ACC112 (cell line): ENCODE measurements around the gene CYP39A1.

Experiments
- H2AFZ ChIP-seq: fragments of 200-600 bp; sonication (generic); one replicate; pipeline ENCODE4 v1.6.0; 2017; ENCODE audit warnings: antibody characterized with exemption, low read length; ENCODE audit not compliant: unreplicated experiment
- H3K27ac ChIP-seq: fragments of 200-600 bp; sonication (generic); 2 replicates; pipeline ENCODE4 v1.5.1; 2014; ENCODE audit warnings: low read depth, mild to moderate bottlenecking, antibody characterized with exemption, low read length, moderate library complexity
- H3K27me3 ChIP-seq: fragments of 200-600 bp; sonication (generic); 2 replicates; pipeline ENCODE4 v1.6.1; 2014; ENCODE audit warnings: mild to moderate bottlenecking, antibody characterized with exemption, low read length, moderate library complexity, mixed read lengths; ENCODE audit not compliant: insufficient read depth
- H3K36me3 ChIP-seq: fragments of 200-600 bp; sonication (generic); 2 replicates; pipeline ENCODE4 v1.6.1; 2016; ENCODE audit warnings: mild to moderate bottlenecking, antibody characterized with exemption, low read length, moderate library complexity, mixed read lengths; ENCODE audit not compliant: insufficient read depth
- H3K4me1 ChIP-seq: fragments of 200-600 bp; sonication (generic); one replicate; pipeline ENCODE4 v1.6.1; 2016; ENCODE audit warnings: low read length, mixed read lengths; ENCODE audit not compliant: insufficient read depth, unreplicated experiment, control insufficient read depth
- H3K4me3 ChIP-seq: fragments of 200-600 bp; sonication (generic); 2 replicates; pipeline ENCODE4 v1.5.1; 2014; ENCODE audit warnings: mild to moderate bottlenecking, low read depth, low read length
- H3K79me2 ChIP-seq: fragments of 200-600 bp; sonication (generic); one replicate; pipeline ENCODE4 v1.6.0; 2016; ENCODE audit warnings: low read length; ENCODE audit not compliant: control insufficient read depth, unreplicated experiment, insufficient read depth

The CYP39A1 gene

DNA sequence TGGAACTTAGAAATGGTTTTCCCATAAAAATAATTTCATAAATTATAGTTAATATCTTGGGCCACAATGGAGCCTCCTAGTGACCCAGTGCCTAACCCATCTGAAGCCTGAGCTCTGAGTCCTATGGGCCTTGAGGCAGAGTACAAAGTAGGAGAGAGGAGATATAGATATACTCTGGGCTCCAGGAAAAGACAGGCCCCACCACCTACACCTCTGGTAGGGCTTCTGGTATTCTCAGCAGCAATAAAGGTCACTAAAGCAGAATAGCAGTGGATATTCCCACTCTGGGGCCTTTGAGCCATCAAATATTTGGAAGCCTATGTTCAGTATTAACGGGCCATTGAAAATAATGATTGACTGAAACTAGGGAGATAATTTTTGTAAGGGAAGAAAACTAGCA lies 24.1 kb downstream of the CYP39A1 start:
- H3K4me1 ChIP-seq = no peaks in the 10 kb centered on the region
- no peaks in the 10 kb centered on the region for H3K36me3 ChIP-seq
- H3K27ac ChIP-seq = no peak overlapping the region

DNA sequence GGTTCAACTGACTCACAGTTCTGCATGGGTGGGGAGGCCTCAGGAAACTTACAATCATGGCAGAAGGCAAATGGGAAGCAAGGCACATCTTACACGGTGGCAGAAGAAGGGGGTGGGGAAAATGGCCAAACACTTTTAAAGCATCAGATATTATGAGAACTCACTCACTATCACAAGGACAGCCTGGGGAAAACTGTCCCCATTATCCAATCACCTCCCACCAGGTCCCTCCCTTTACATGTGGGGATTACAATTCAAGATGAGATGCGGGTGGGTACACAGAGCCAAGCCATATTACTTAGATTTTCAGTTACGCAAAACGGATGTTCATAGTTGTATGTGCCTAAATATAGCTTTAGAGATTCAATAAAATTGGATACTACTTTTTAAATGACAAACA lies 25.6 kb downstream of the CYP39A1 start:
- H3K4me1 ChIP-seq = no peaks in the 10 kb centered on the region
- no peak overlapping the region for H2AFZ ChIP-seq
- H3K79me2 ChIP-seq = no peaks in the 10 kb centered on the region
- H3K27ac ChIP-seq = no peak overlapping the region
- H3K4me3 ChIP-seq = no peak overlapping the region
- no peaks in the 10 kb centered on the region for H3K27me3 ChIP-seq
- no peaks in the 10 kb centered on the region for H3K36me3 ChIP-seq

More for the DNA sequence above, 24.1 kb downstream of the CYP39A1 start:
- Histone ChIP-seq H3K4me3 (no peak overlapping the region), H3K27me3 (no peaks in the 10 kb centered on the region), H2AFZ (no peak overlapping the region), H3K79me2 (no peaks in the 10 kb centered on the region)

DNA sequence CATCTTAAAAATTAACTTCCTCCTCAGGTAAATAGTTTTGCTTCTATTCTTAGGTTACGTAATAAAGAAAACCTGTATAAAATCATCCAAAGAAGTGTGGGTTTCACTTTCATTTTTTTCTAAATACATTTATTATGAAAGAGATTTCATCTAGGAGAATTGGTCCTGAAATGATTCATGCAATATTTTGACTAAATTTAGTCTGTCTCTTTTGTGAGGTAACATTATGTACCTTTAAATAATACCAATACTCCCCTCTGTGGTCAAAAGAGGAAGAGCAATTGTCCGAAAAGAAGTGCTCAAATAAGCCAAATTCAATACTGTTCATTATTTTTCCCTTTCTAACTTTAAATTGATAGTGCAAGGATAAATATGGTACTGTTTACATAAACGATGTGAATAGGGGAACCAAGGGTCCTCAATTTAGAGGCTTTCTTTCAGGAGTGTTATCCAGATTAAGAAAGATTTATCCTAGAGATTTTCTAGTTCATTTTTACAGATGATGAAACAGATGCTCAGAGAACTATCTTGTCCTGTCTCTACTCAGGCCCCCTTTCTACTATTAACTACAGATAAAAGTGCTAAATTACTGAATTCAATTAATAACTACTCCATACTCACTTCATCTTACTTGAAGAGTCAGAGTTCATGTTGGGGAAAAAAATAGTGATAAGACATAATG lies 26.2 kb downstream of the CYP39A1 start:
- Histone ChIP-seq H3K4me1 (no peaks in the 10 kb centered on the region), H3K36me3 (no peaks in the 10 kb centered on the region), H3K27ac (no peak overlapping the region), H3K27me3 (no peaks in the 10 kb centered on the region), H3K79me2 (no peaks in the 10 kb centered on the region), H3K4me3 (no peak overlapping the region), H2AFZ (no peak overlapping the region)

DNA sequence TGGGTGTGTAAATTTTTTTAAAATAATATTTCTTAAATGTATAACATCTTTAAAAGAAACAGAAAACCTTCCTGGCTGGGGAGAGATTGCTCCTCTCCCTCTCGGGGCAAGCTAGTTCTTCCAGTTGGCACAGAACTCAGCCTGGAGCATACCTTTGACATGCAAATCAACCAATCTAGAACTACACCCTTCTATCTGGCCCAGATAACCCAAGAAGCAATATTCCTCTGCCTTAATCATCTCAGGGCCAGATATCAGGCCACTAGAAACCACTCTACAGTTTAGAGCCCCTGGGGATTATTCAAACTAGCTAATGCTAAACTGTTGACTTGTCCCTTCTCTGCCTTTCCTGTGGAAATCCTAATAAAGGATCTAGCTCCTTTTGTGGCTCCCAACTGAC lies 33.9 kb downstream of the CYP39A1 start:
- H3K27me3 ChIP-seq = no peaks in the 10 kb centered on the region
- H3K4me3 ChIP-seq = no peak overlapping the region
- no peaks in the 10 kb centered on the region for H3K36me3 ChIP-seq
- H2AFZ ChIP-seq = no peak overlapping the region
- H3K79me2 ChIP-seq = no peaks in the 10 kb centered on the region
- H3K4me1 ChIP-seq = no peaks in the 10 kb centered on the region
- H3K27ac ChIP-seq = no peak overlapping the region

DNA sequence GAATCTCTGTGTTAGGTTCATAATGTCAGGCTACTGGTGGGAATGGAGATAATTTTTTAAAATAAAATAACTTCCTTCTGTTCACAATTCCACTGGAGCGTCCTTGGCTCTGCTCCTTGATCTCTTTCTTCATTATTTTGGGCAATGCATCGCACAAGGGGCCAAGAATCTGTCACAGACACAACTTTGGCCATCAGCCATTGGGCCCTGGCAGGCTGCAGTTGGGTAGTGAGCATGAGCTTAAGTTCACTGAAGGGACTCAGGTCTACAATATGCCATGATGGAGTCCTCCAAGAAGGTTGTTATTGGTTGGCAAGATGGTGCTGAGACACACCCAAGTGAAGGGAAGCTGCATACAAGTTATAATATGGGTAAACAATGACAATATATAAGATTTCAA lies 40.0 kb downstream of the CYP39A1 start:
- no peak overlapping the region for H3K4me3 ChIP-seq
- no peak overlapping the region for H3K27ac ChIP-seq
- H3K27me3 ChIP-seq = no peaks in the 10 kb centered on the region
- no peaks in the 10 kb centered on the region for H3K4me1 ChIP-seq
- H3K36me3 ChIP-seq = no peaks in the 10 kb centered on the region
- no peak overlapping the region for H2AFZ ChIP-seq
- H3K79me2 ChIP-seq = no peaks in the 10 kb centered on the region

DNA sequence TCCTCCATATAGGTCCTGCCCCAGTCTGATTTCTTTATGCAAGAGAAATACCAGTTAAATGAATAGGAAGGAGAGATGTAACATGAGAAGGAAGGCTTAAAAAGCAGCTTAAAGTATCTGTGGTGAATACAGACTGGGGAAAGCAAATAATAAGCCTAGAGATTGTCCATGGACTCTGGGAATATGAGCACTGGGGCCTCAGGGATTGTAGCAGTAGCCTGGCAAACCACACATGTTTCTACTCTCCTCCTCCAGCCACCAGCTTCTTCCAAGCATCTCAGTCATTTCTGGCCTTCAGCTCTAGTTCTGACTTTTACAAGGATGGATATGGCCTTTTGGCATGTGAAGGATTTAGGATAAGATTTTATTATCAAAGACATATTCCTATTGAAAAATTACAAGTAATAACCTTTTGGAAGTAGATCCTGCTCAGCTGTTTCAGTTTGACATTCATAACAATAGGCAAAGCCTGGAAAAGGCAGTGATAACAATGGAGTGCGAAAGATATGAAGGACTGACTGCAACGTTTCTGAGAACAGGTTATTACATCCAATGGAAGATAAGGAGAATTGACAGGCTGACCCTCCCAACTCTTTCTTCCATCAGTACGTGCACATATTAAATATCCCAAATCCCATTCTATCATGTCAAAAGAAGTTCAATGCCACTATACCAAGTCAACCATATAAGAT lies 41.6 kb downstream of the CYP39A1 start:
- no peak overlapping the region for H2AFZ ChIP-seq
- H3K36me3 ChIP-seq = no peaks in the 10 kb centered on the region
- H3K79me2 ChIP-seq = no peaks in the 10 kb centered on the region
- H3K4me1 ChIP-seq = no peaks in the 10 kb centered on the region
- no peaks in the 10 kb centered on the region for H3K27me3 ChIP-seq
- H3K27ac ChIP-seq = no peak overlapping the region
- H3K4me3 ChIP-seq = no peak overlapping the region

DNA sequence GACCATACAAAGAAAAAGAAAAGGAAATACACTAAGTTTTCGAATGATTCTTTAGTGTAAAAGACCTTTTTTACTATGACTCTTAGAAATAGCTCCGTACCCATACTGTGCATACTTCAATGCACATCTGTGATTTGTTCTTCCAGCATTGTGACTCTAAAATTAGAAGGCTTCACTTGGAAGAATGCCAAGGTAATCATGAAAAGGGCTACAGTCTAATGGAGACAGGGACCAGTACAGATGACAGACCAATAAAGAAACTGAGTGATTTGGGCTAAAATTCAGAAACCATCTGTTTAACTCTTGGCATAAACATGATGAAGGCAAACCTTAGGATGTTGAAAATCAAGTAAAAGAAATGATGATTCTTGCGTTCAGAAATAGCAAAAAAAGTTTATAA lies 46.3 kb downstream of the CYP39A1 start:
- no peaks in the 10 kb centered on the region for H3K4me1 ChIP-seq
- H3K4me3 ChIP-seq = no peak overlapping the region
- H3K27ac ChIP-seq = no peak overlapping the region
- H3K79me2 ChIP-seq = no peaks in the 10 kb centered on the region
- no peaks in the 10 kb centered on the region for H3K36me3 ChIP-seq
- no peak overlapping the region for H2AFZ ChIP-seq
- no peaks in the 10 kb centered on the region for H3K27me3 ChIP-seq

DNA sequence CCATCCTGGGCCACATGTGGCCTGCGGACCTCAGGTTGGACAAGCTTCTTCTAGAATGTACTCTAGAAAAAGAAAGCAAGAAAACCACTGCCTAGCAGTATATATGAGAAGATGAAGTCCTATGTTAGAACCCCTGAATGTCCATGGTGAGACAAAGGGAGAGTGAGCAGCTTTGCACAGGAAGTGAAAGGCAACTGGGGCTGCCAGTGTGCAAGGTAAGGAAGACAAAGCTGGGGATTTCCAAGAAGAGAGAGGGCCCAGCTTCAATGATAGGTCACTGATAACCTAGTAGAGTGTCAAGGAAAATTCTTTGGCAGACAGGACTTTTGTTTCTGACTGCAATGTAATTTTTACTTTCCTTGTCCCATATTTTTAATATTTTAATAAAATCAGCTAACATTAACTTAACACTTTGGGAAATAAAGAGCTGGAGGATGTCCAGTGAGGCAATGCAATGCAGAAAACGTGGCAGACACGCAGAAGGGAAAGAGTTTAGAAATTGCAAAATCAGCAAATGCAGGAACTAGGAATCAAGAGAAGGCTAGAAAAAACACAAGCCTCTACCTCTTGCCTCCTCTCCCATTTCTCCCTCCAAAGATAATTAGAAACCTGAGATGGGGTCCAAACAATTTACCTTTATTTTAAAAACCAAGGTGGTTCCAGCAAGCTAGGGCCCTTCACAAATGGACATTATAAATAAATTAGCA lies 47.4 kb downstream of the CYP39A1 start:
- no peaks in the 10 kb centered on the region for H3K36me3 ChIP-seq
- H3K79me2 ChIP-seq = no peaks in the 10 kb centered on the region
- H3K4me3 ChIP-seq = no peak overlapping the region
- H2AFZ ChIP-seq = no peak overlapping the region
- H3K27me3 ChIP-seq = peaks cover 3% of the 10 kb centered on the region; the same call in 1 of the 2 replicates
- H3K4me1 ChIP-seq = no peaks in the 10 kb centered on the region
- no peak overlapping the region for H3K27ac ChIP-seq

DNA sequence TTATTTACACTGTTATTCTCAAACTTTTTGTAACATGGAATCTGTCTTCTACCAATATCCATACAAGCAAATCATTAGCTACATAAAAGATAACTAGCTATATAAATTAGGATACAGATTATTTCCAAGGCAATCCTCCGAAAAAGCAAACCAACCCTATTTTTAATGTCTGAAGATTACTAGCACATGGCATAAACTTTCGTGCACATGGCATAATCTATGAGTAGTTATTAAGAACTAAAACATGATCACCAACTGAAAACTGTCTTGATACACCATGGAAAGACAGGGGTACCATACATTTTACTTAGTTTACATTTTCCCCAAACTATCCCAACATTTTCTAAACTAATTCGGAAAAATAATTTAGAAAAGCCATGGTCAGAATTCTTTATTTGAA lies 54.4 kb downstream of the CYP39A1 start:
- Histone ChIP-seq H3K36me3 (no peaks in the 10 kb centered on the region), H3K4me3 (no peak overlapping the region), H3K27me3 (peaks cover 11% of the 10 kb centered on the region), H2AFZ (no peak overlapping the region), H3K79me2 (no peaks in the 10 kb centered on the region), H3K4me1 (no peaks in the 10 kb centered on the region), H3K27ac (no peak overlapping the region)

DNA sequence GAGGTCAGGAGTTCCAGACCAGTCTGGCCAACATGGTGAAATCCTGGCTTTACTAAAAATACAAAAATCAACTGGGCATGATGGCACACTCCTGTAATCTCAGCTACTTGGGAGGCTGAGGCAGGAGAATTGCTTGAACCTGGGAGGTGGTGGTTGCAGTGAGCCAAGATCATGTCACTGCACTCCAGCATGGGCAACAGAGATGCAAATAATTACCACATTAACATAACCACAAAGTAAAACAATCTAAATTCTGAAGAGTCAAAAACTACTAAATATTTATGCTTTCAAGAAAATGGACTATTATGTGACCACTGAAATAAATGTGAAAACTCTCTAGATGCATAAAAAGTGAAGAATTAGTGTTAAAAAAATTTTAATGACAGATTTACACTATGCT lies 59.9 kb downstream of the CYP39A1 start:
- H3K36me3 ChIP-seq = no peaks in the 10 kb centered on the region

DNA sequence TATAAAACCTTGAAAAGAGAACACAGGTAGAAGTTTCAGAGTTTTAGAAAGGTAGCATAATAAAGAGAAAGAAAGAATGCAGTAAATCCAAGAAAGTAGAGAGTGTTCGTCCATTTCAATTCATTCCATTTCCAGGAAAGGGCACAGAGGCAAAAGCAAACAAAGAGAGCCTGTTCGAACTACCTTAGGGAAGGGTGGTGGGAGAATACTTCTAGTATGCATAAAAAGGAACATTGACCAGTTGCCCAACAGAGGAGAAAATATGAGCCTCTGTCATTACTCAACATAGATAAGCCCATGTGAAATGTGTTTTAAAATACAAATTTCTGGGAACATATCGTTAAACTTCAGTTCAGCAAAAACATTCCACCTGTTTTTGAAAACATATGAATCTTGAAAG lies 60.6 kb downstream of the CYP39A1 start:
- Histone ChIP-seq H3K27ac (no peak overlapping the region), H3K27me3 (no peaks in the 10 kb centered on the region), H3K79me2 (no peaks in the 10 kb centered on the region), H3K4me1 (no peaks in the 10 kb centered on the region), H3K4me3 (no peak overlapping the region), H3K36me3 (no peaks in the 10 kb centered on the region), H2AFZ (no peak overlapping the region)

More for the DNA sequence above, 59.9 kb downstream of the CYP39A1 start:
- Histone ChIP-seq H3K4me1 (no peaks in the 10 kb centered on the region), H3K79me2 (no peaks in the 10 kb centered on the region), H3K27me3 (peaks cover 3% of the 10 kb centered on the region; the same call in 1 of the 2 replicates), H2AFZ (no peak overlapping the region), H3K4me3 (no peak overlapping the region), H3K27ac (no peak overlapping the region)
